Parathyroid adenoma (tissue), 2 donors: ENCODE measurements around the gene C4orf17.
"Not testable (repeated sequence)": the region's sequence is repeated elsewhere in the genome, so short reads cannot be mapped to it uniquely, and the experiment has no call there.

ENCODE experiments used
- H2AFZ ChIP-seq: fragments of 300-600 bp; sonication (generic); one replicate; pipeline ENCODE4 v1.7.0; 2017; ENCODE audit warnings: antibody characterized with exemption, mild to moderate bottlenecking
- H3K27ac ChIP-seq: fragments of 300-600 bp; sonication (generic); one replicate; pipeline ENCODE4 v1.7.0; 2017
- H3K27me3 ChIP-seq: fragments of 300-600 bp; sonication (generic); one replicate; pipeline ENCODE4 v1.7.0; 2017; ENCODE audit warnings: low read length; ENCODE audit not compliant: control insufficient read depth, insufficient read depth
- H3K36me3 ChIP-seq: fragments of 300-600 bp; sonication (generic); one replicate; pipeline ENCODE4 v1.7.0; 2017; ENCODE audit warnings: low read length; ENCODE audit not compliant: control insufficient read depth, insufficient read depth
- H3K4me1 ChIP-seq: fragments of 300-600 bp; sonication (generic); one replicate; pipeline ENCODE4 v1.7.0; 2017; ENCODE audit warnings: control low read depth
- H3K4me2 ChIP-seq: fragments of 300-600 bp; sonication (generic); one replicate; pipeline ENCODE4 v1.7.0; 2017; ENCODE audit warnings: low read length
- H3K4me3 ChIP-seq: fragments of 300-600 bp; sonication (generic); one replicate; pipeline ENCODE4 v1.7.0; 2017; ENCODE audit warnings: low read depth, low read length
- H3K79me2 ChIP-seq: fragments of 300-600 bp; sonication (generic); one replicate; pipeline ENCODE4 v1.7.0; 2017; ENCODE audit warnings: control low read depth
- H3K9ac ChIP-seq: fragments of 300-600 bp; sonication (generic); one replicate; pipeline ENCODE4 v1.7.0; 2017; ENCODE audit warnings: mild to moderate bottlenecking
- H3K9me3 ChIP-seq: fragments of 300-600 bp; sonication (generic); one replicate; pipeline ENCODE4 v1.7.0; 2017; ENCODE audit warnings: low read length; ENCODE audit not compliant: control insufficient read depth
- CTCF ChIP-seq: fragments of 300-600 bp; sonication (generic); IDR thresholded peaks from one replicate; pipeline ENCODE4 v1.7.0; 2017; ENCODE audit warnings: antibody characterized with exemption, mild to moderate bottlenecking
- donor health status: primary hyperparathyroidism.

The C4orf17 gene

GRCh38 chr4:99485212-99485611, 25.6 kb upstream of the C4orf17 start:
- Histone ChIP-seq H3K9me3 (peaks cover 3% of the 10 kb centered on the region), H3K4me2 (no peak overlapping the region), H3K9ac (no peak overlapping the region), H3K4me1 (no peaks in the 10 kb centered on the region), H3K27me3 (no peaks in the 10 kb centered on the region), H3K27ac (no peak overlapping the region), H2AFZ (no peak overlapping the region), H3K4me3 (no peak overlapping the region), H3K36me3 (no peaks in the 10 kb centered on the region), H3K79me2 (no peaks in the 10 kb centered on the region)
- TF ChIP-seq CTCF, result no peak

GRCh38 chr4:99486648-99487047, 24.2 kb upstream of the C4orf17 start:
- H3K79me2 ChIP-seq, H3K9me3 ChIP-seq, H2AFZ ChIP-seq, H3K4me2 ChIP-seq, H3K27me3 ChIP-seq, H3K27ac ChIP-seq, H3K9ac ChIP-seq, H3K4me3 ChIP-seq, H3K4me1 ChIP-seq, H3K36me3 ChIP-seq: not testable (repeated sequence)

GRCh38 chr4:99490286-99490685, 20.5 kb upstream of the C4orf17 start:
- no peak overlapping the region for H2AFZ ChIP-seq
- no peaks in the 10 kb centered on the region for H3K36me3 ChIP-seq
- no peaks in the 10 kb centered on the region for H3K27me3 ChIP-seq
- H3K4me3 ChIP-seq, result no peak overlapping the region
- H3K9ac ChIP-seq, result no peak overlapping the region
- peaks cover 3% of the 10 kb centered on the region for H3K9me3 ChIP-seq
- H3K4me2 ChIP-seq, result no peak overlapping the region
- TF ChIP-seq CTCF, result no peak
- H3K4me1 ChIP-seq, result no peaks in the 10 kb centered on the region
- no peaks in the 10 kb centered on the region for H3K79me2 ChIP-seq
- no peak overlapping the region for H3K27ac ChIP-seq

- Histone ChIP-seq H3K4me1 (no peaks in the 10 kb centered on the region), H3K36me3 (no peaks in the 10 kb centered on the region), H3K9ac (no peak overlapping the region), H3K79me2 (no peaks in the 10 kb centered on the region), H2AFZ (no peak overlapping the region), H3K4me2 (no peak overlapping the region), H3K4me3 (no peak overlapping the region), H3K9me3 (no peaks in the 10 kb centered on the region), H3K27ac (no peak overlapping the region), H3K27me3 (no peaks in the 10 kb centered on the region)
- TF ChIP-seq CTCF, result no peak
Measured at GRCh38 chr4:99504804-99505502, 5.9 kb upstream of the C4orf17 start.

- Histone ChIP-seq H2AFZ (no peak overlapping the region), H3K79me2 (no peaks in the 10 kb centered on the region), H3K4me1 (no peaks in the 10 kb centered on the region), H3K4me2 (no peak overlapping the region), H3K36me3 (no peaks in the 10 kb centered on the region), H3K9ac (no peak overlapping the region), H3K4me3 (no peak overlapping the region), H3K9me3 (no peaks in the 10 kb centered on the region), H3K27ac (no peak overlapping the region), H3K27me3 (no peaks in the 10 kb centered on the region)
- no peak for TF ChIP-seq CTCF
Measured at GRCh38 chr4:99506781-99507180, 4.0 kb upstream of the C4orf17 start.
